MCF 10A (cell line): ENCODE results near the gene ZBTB49. TPM values are rescaled to one million over a fixed set of nuclear protein-coding genes. Genes with fewer than 3 reads are reported as not detected.

Experiments
- BruUV-seq: library from RNA; stranded (reverse); fragments of 400-500 nt; replicated peaks from 2 replicates; lab custom pipeline; 2021; lab: Mats Ljungman, UMichigan
- CTCF ChIA-PET: fragments of 300-600 bp; sonication (Branson Sonifier 250); formaldehyde crosslinking; extraction: SDS; loops from one replicate; lab custom pipeline; 2021; ENCODE audit warnings: antibody characterized with exemption, inconsistent platforms; lab: Yijun Ruan, JAX
- POLR2A ChIA-PET: fragments of 300-600, 350-650 bp; sonication (Branson Sonifier 250); formaldehyde crosslinking; extraction: SDS; loops from one replicate; lab custom pipeline; 2020; ENCODE audit warnings: antibody characterized with exemption, inconsistent platforms; lab: Yijun Ruan, JAX
- DNase-seq: peaks from one replicate; pipeline ENCODE4 v3.0.0-alpha.2; 2018; ENCODE audit not compliant: unreplicated experiment
- H3K27ac Mint-ChIP-seq: one replicate; pipeline ENCODE4 v1.8.0; 2022; ENCODE audit warnings: mild to moderate bottlenecking, low read depth, mixed read lengths; ENCODE audit not compliant: unreplicated experiment
- H3K27me3 Mint-ChIP-seq: one replicate; pipeline ENCODE4 v1.8.0; 2022; ENCODE audit warnings: mixed read lengths; ENCODE audit not compliant: insufficient read depth, unreplicated experiment
- H3K36me3 Mint-ChIP-seq: one replicate; pipeline ENCODE4 v1.8.0; 2022; ENCODE audit warnings: mild to moderate bottlenecking, moderate library complexity, mixed read lengths; ENCODE audit not compliant: insufficient read depth, unreplicated experiment
- H3K4me1 Mint-ChIP-seq: one replicate; pipeline ENCODE4 v1.8.0; 2022; ENCODE audit warnings: mixed read lengths; ENCODE audit not compliant: insufficient read depth, unreplicated experiment
- H3K4me3 Mint-ChIP-seq: one replicate; pipeline ENCODE4 v1.8.0; 2022; ENCODE audit warnings: mild to moderate bottlenecking, moderate library complexity, mixed read lengths; ENCODE audit not compliant: unreplicated experiment
- H3K9me3 Mint-ChIP-seq: one replicate; pipeline ENCODE4 v1.8.0; 2022; ENCODE audit warnings: mixed read lengths; ENCODE audit not compliant: unreplicated experiment
- CTCF ChIP-seq: fragments of 200-600 bp; IDR thresholded peaks from one replicate; pipeline ENCODE4 v1.8.0; 2022; ENCODE audit warnings: antibody characterized with exemption, mild to moderate bottlenecking; ENCODE audit not compliant: unreplicated experiment
- intact Hi-C: fragments of 100-400 bp; cut with micrococcal nuclease; formaldehyde crosslinking; loops from 2 replicates; pipeline ENCODE4 v1.14.1; 2022
- total RNA-seq: library from RNA; stranded (reverse); gene quantifications from 2 replicates; pipeline ENCODE4 v1.2.3, GENCODE V29; 2022

ZBTB49 gene
- total RNA-seq, 1 experiment from 2014 or later = 5.9 TPM

GRCh38 chr4:4321951-4322688, 32.1 kb downstream of the ZBTB49 start:
- intact Hi-C loops = no loop called here
- POLR2A ChIA-PET = interaction anchor here (0.8 to 1.9 kb wide), 2 partner anchors 9 to 32 kb away, joined by 3 to 8 read pairs; partner anchors contain the start of genes LYAR and ZBTB49
- H3K4me3 Mint-ChIP-seq = no peak overlapping the region

GRCh38 chr4:4323705-4324534, 33.9 kb downstream of the ZBTB49 start:
- Mint-ChIP-seq H3K27me3 (no peaks in the 10 kb centered on the region), H3K27ac (no peak overlapping the region), H3K4me1 (no peaks in the 10 kb centered on the region), H3K4me3 (no peak overlapping the region), H3K36me3 (peaks cover 7% of the 10 kb centered on the region), H3K9me3 (no peaks in the 10 kb centered on the region)
- no TSS peak for BruUV-seq
- DNase-seq = no peak
- ChIA-PET POLR2A (interaction anchor here (1.9 kb wide), 1 partner anchor 8 kb away, joined by 8 read pairs; no protein-coding TSS in a partner anchor), CTCF (interaction anchor here (0.6 to 2.4 kb wide), 2 partner anchors 8 to 56 kb away, joined by 3 to 6 read pairs; no protein-coding TSS in a partner anchor)
- intact Hi-C loops = no loop called here
- TF ChIP-seq CTCF = no peak

More at GRCh38 chr4:4321951-4322688, 32.1 kb downstream of the ZBTB49 start:
- no TSS peak for BruUV-seq
- H3K27me3 Mint-ChIP-seq = no peaks in the 10 kb centered on the region
- H3K9me3 Mint-ChIP-seq = no peaks in the 10 kb centered on the region
- H3K4me1 Mint-ChIP-seq = no peaks in the 10 kb centered on the region
- no peak for DNase-seq
- CTCF ChIA-PET = interaction anchor here (0.8 to 2.4 kb wide), 3 partner anchors 10 to 25 kb away, joined by 3 to 6 read pairs (median 3); no protein-coding TSS in a partner anchor
- peaks cover 7% of the 10 kb centered on the region for H3K36me3 Mint-ChIP-seq
- TF ChIP-seq CTCF = no peak
- no peak overlapping the region for H3K27ac Mint-ChIP-seq

- CTCF ChIA-PET = interaction anchor here (0.7 to 1.0 kb wide), 2 partner anchors 8 to 73 kb away, joined by 3 read pairs; no protein-coding TSS in a partner anchor
- BruUV-seq = no TSS peak
- Mint-ChIP-seq H3K4me3 (no peak overlapping the region), H3K36me3 (peaks cover 7% of the 10 kb centered on the region), H3K27me3 (no peaks in the 10 kb centered on the region), H3K9me3 (no peaks in the 10 kb centered on the region), H3K4me1 (no peaks in the 10 kb centered on the region), H3K27ac (no peak overlapping the region)
- POLR2A ChIA-PET = no interaction called here
- no peak for DNase-seq
- no peak for TF ChIP-seq CTCF
- intact Hi-C loops = no loop called here
These were observed 35.3 kb downstream of the ZBTB49 start for GRCh38 chr4:4325321-4325720.

- intact Hi-C loops = no loop called here
- no peak for DNase-seq
- Mint-ChIP-seq H3K4me3 (no peak overlapping the region), H3K27me3 (no peaks in the 10 kb centered on the region), H3K9me3 (no peaks in the 10 kb centered on the region), H3K27ac (no peak overlapping the region), H3K4me1 (no peaks in the 10 kb centered on the region), H3K36me3 (peaks cover 2% of the 10 kb centered on the region)
- POLR2A ChIA-PET = no interaction called here
- TF ChIP-seq CTCF = no peak
- BruUV-seq = no TSS peak
- CTCF ChIA-PET = no interaction called here
These were observed 36.1 kb downstream of the ZBTB49 start for GRCh38 chr4:4326166-4326565.
